H9 (cell line): ENCODE measurements around the gene PIP5K1A. TPM values are rescaled to one million over a fixed set of nuclear protein-coding genes. Genes with fewer than 3 reads are reported as not detected.

ENCODE experiments used
- DNase-seq: peaks from one replicate; pipeline ENCODE4 v3.0.0-alpha.2; 2017
- H2AFZ ChIP-seq: one replicate; pipeline ENCODE4 v1.6.1; 2013; ENCODE audit warnings: mild to moderate bottlenecking, low read length, control low read depth, moderate library complexity
- H2AK5ac ChIP-seq: 2 replicates; pipeline ENCODE4 v1.6.1; 2013; ENCODE audit warnings: low read length, control low read depth, mixed read lengths; ENCODE audit not compliant: insufficient read length
- H2BK120ac ChIP-seq: one replicate; pipeline ENCODE4 v1.6.1; 2013; ENCODE audit warnings: low read depth, mild to moderate bottlenecking, low read length, control low read depth, inconsistent platforms; ENCODE audit not compliant: poor library complexity, severe bottlenecking
- H2BK12ac ChIP-seq: 2 replicates; pipeline ENCODE4 v1.6.1; 2013; ENCODE audit warnings: low read length, control low read depth, mixed read lengths, low read depth; ENCODE audit not compliant: insufficient read length
- H2BK15ac ChIP-seq: 2 replicates; pipeline ENCODE4 v1.6.1; 2013; ENCODE audit warnings: low read depth, low read length, control low read depth
- H2BK20ac ChIP-seq: one replicate; pipeline ENCODE4 v1.6.1; 2013; ENCODE audit warnings: low read depth, mild to moderate bottlenecking, low read length, control low read depth, inconsistent platforms; ENCODE audit not compliant: poor library complexity, severe bottlenecking
- H2BK5ac ChIP-seq: 2 replicates; pipeline ENCODE4 v1.6.1; 2013; ENCODE audit warnings: low read length, control low read depth, mixed read lengths; ENCODE audit not compliant: insufficient read length
- H3K14ac ChIP-seq: 2 replicates; pipeline ENCODE4 v1.6.1; 2013; ENCODE audit warnings: low read length, control low read depth; ENCODE audit not compliant: insufficient read depth
- H3K18ac ChIP-seq: 2 replicates; pipeline ENCODE4 v1.6.1; 2013; ENCODE audit warnings: low read depth, mild to moderate bottlenecking, mixed read lengths, low read length, control low read depth; ENCODE audit not compliant: insufficient read length
- H3K23ac ChIP-seq: 2 replicates; pipeline ENCODE4 v1.6.1; 2013; ENCODE audit warnings: low read length, control low read depth, mixed read lengths, low read depth; ENCODE audit not compliant: insufficient read length
- H3K23me2 ChIP-seq: 2 replicates; pipeline ENCODE4 v1.6.1; 2013; ENCODE audit warnings: low read depth, mild to moderate bottlenecking, mixed read lengths, low read length, control low read depth; ENCODE audit not compliant: insufficient read length, poor library complexity, severe bottlenecking
- H3K27ac ChIP-seq: 2 replicates; pipeline ENCODE4 v1.5.1; 2013; ENCODE audit warnings: low read length, control low read depth, mixed read lengths, low read depth; ENCODE audit not compliant: insufficient read length
- H3K27me3 ChIP-seq: 2 replicates; pipeline ENCODE4 v1.6.1; 2013; ENCODE audit warnings: low read length, control low read depth, inconsistent platforms; ENCODE audit not compliant: insufficient read depth
- H3K4ac ChIP-seq: 2 replicates; pipeline ENCODE4 v1.6.1; 2013; ENCODE audit warnings: low read depth, mild to moderate bottlenecking, control low read depth, inconsistent platforms, low read length, moderate library complexity
- H3K4me1 ChIP-seq: 2 replicates; pipeline ENCODE4 v1.6.1; 2013; ENCODE audit warnings: low read length, control low read depth, inconsistent platforms; ENCODE audit not compliant: insufficient read depth
- H3K4me2 ChIP-seq: 2 replicates; pipeline ENCODE4 v1.6.1; 2013; ENCODE audit warnings: low read length, control low read depth, mixed read lengths; ENCODE audit not compliant: insufficient read length, insufficient read depth
- H3K56ac ChIP-seq: 2 replicates; pipeline ENCODE4 v1.6.1; 2013; ENCODE audit warnings: low read depth, mild to moderate bottlenecking, mixed read lengths, low read length, control low read depth; ENCODE audit not compliant: insufficient read length
- H3K79me1 ChIP-seq: 2 replicates; pipeline ENCODE4 v1.6.1; 2013; ENCODE audit warnings: low read depth, mild to moderate bottlenecking, moderate library complexity, low read length, control low read depth, inconsistent platforms; ENCODE audit not compliant: insufficient read depth, poor library complexity, severe bottlenecking
- H3K79me2 ChIP-seq: 2 replicates; pipeline ENCODE4 v1.6.1; 2013; ENCODE audit warnings: low read length, control low read depth, inconsistent platforms; ENCODE audit not compliant: insufficient read depth
- H3K9ac ChIP-seq: 2 replicates; pipeline ENCODE4 v1.6.1; 2013; ENCODE audit warnings: low read length, control low read depth, mixed read lengths; ENCODE audit not compliant: insufficient read length; ENCODE audit errors: extremely low read depth
- H3K9me3 ChIP-seq: one replicate; pipeline ENCODE4 v1.6.1; 2013; ENCODE audit warnings: low read depth, low read length, inconsistent platforms; ENCODE audit not compliant: control insufficient read depth
- H3T11ph ChIP-seq: one replicate; pipeline ENCODE4 v1.6.1; 2013; ENCODE audit warnings: mild to moderate bottlenecking, low read length, control low read depth, inconsistent platforms
- H4K20me1 ChIP-seq: one replicate; pipeline ENCODE4 v1.6.1; 2013; ENCODE audit not compliant: control insufficient read depth, insufficient read length, insufficient read depth
- H4K5ac ChIP-seq: 2 replicates; pipeline ENCODE4 v1.6.1; 2013; ENCODE audit warnings: low read depth, mild to moderate bottlenecking, mixed read lengths, low read length, control low read depth; ENCODE audit not compliant: insufficient read length
- H4K8ac ChIP-seq: replicated peaks from 2 replicates; pipeline ENCODE4 v1.6.1; 2013; ENCODE audit warnings: low read length, control low read depth, mixed read lengths, low read depth; ENCODE audit not compliant: insufficient read length
- H4K91ac ChIP-seq: 2 replicates; pipeline ENCODE4 v1.6.1; 2013; ENCODE audit warnings: low read depth, mild to moderate bottlenecking, moderate library complexity, mixed read lengths, low read length, control low read depth; ENCODE audit not compliant: insufficient read length
- H3K27ac Mint-ChIP-seq, 3 experiments: 2 replicates in 2 of 3; 3 replicates in 1 of 3; pipeline ENCODE4 v1.8.0; 2020 to 2021; ENCODE audit warnings: mixed read lengths in 3 of 3, mild to moderate bottlenecking in 1 of 3, moderate library complexity in 1 of 3
- H3K27me3 Mint-ChIP-seq: 2 replicates; pipeline ENCODE4 v1.8.0; 2021; ENCODE audit warnings: low read depth, mild to moderate bottlenecking, moderate library complexity, mixed read lengths
- H3K36me3 Mint-ChIP-seq, 3 experiments: 2 replicates in 2 of 3; 3 replicates in 1 of 3; pipeline ENCODE4 v1.8.0; 2020 to 2021; ENCODE audit warnings: low read depth in 3 of 3, mixed read lengths in 3 of 3; ENCODE audit not compliant: insufficient read depth in 1 of 3
- H3K4me1 Mint-ChIP-seq, 2 experiments: 2 replicates each; pipeline ENCODE4 v1.8.0; 2020; ENCODE audit warnings: mixed read lengths in 2 of 2
- H3K4me3 Mint-ChIP-seq, 2 experiments: 2 replicates in 1 of 2; 3 replicates in 1 of 2; pipeline ENCODE4 v1.8.0; 2020 to 2021; ENCODE audit warnings: mild to moderate bottlenecking in 2 of 2, mixed read lengths in 2 of 2, moderate library complexity in 1 of 2
- H3K9me3 Mint-ChIP-seq, 2 experiments: 2 replicates in 1 of 2; 3 replicates in 1 of 2; pipeline ENCODE4 v1.8.0; 2020; ENCODE audit warnings: mild to moderate bottlenecking in 2 of 2, mixed read lengths in 2 of 2, moderate library complexity in 1 of 2
- whole genome bisulfite sequencing: extraction: QIAGEN DNeasy Blood & Tissue Kit; methylation state at CpG from one replicate; pipeline ENCODE4 v1.1.7; 2013; ENCODE audit warnings: missing lambda C conversion rate, low lambda C conversion rate, mixed read lengths; ENCODE audit not compliant: insufficient read length; ENCODE audit errors: extremely low coverage; 5-methylcytosine and 5-hydroxymethylcytosine counted together
- total RNA-seq: library from RNA; stranded (reverse); gene quantifications from 2 replicates; pipeline ENCODE4 v1.2.1, GENCODE V29; 2021
- TF ChIP-seq, protein P1 (sequence below): fragments of 200-600 bp; sonication (generic); conservative IDR thresholded peaks from 3 replicates; pipeline ENCODE4 v1.8.0; 2021; ENCODE audit warnings: antibody characterized with exemption, mild to moderate bottlenecking

PIP5K1A gene
- total RNA-seq, 1 experiment from 2014 or later = 94.6 TPM

DNA sequence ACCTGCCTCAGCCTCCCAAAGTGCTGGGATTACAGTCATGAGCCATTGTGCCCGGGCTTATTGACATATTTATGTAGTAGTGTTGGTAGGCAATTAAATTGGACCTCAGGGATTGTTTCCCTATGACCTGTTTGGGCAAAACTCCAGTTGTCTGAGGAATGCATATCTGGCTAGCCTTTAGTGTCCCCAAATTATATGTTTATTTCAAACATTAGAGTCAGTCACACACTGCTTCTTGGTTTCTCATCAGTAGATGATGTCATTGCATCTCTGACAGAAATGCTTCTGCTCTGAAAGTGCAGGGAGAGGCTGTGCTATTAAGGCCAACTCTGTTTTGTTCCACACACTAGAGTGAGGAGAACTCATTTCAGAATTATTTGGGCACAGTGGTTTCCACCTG is 12.5 kb downstream of the PIP5K1A start:
- Histone ChIP-seq H2BK5ac (no peak overlapping the region), H2BK15ac (no peak overlapping the region), H4K91ac (no peak overlapping the region), H2AK5ac (no peak overlapping the region), H3K4me2 (no peak overlapping the region), H3K79me2 (peaks cover 9% of the 10 kb centered on the region; the same call in 1 of the 2 replicates), H3K79me1 (peaks cover 12% of the 10 kb centered on the region), H3K56ac (no peak overlapping the region), H3K9me3 (no peaks in the 10 kb centered on the region), H2AFZ (no peak overlapping the region), H3K23ac (no peak overlapping the region), H3K23me2 (no peaks in the 10 kb centered on the region), H4K20me1 (no peaks in the 10 kb centered on the region), H3K9ac (no peak overlapping the region), H3K4me1 (no peaks in the 10 kb centered on the region), H3K27ac (no peak overlapping the region), H4K5ac (no peak overlapping the region), H2BK12ac (no peak overlapping the region), H2BK20ac (no peak overlapping the region), H2BK120ac (no peak overlapping the region), H3T11ph (no peak overlapping the region), H4K8ac (no peak overlapping the region), H3K18ac (no peak overlapping the region), H3K27me3 (no peaks in the 10 kb centered on the region), H3K14ac (no peak overlapping the region), H3K4ac (no peak overlapping the region)
- Mint-ChIP-seq H3K4me3 (no peak overlapping the region), H3K9me3 (no peaks in the 10 kb centered on the region), H3K27me3 (no peaks in the 10 kb centered on the region), H3K27ac (peak overlapping the region in 1 of 3 experiments; percentile 61; a peak in 2 of 7 replicates), H3K4me1 (peaks cover 2 to 4% of the 10 kb centered on the region in 2 experiments; a peak in 2 of 4 replicates), H3K36me3 (peaks cover 23 to 66% (median 48%) of the 10 kb centered on the region in 3 experiments; a peak in 6 of 7 replicates)
- TF ChIP-seq, protein P1, sequence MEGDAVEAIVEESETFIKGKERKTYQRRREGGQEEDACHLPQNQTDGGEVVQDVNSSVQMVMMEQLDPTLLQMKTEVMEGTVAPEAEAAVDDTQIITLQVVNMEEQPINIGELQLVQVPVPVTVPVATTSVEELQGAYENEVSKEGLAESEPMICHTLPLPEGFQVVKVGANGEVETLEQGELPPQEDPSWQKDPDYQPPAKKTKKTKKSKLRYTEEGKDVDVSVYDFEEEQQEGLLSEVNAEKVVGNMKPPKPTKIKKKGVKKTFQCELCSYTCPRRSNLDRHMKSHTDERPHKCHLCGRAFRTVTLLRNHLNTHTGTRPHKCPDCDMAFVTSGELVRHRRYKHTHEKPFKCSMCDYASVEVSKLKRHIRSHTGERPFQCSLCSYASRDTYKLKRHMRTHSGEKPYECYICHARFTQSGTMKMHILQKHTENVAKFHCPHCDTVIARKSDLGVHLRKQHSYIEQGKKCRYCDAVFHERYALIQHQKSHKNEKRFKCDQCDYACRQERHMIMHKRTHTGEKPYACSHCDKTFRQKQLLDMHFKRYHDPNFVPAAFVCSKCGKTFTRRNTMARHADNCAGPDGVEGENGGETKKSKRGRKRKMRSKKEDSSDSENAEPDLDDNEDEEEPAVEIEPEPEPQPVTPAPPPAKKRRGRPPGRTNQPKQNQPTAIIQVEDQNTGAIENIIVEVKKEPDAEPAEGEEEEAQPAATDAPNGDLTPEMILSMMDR = no peak
- DNase-seq = no peak
- WGBS = no CpG with 5 or more reads among the region's 1 CpG
